ENCODE measurements around the gene PCDH9.

PCDH9 gene

DNA sequence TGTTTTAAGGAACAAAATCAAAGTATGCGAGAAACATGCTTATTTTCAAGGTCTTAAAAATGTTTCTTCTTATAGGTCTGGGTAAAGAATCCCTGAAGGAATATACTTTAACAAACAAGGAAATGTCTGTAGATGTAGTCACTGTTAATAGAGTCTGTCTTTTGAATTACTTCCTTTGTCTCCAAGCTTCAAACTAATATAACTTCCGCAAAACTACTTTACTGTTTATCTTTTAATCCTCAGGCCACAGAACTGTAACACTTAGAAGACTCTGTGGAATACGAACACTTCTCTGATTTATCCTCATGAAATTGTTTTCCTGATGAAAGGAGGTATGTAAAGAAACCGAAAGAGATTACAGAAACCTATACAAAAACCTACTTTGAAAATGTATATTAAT lies 316.0 kb downstream of the PCDH9 start:
- H3K4me3 ChIP-seq (ENCODE audit: low read depth, low read length), result no peak overlapping the region
- no peak for DNase-seq (ENCODE audit: low read depth)
- TF ChIP-seq POLR2A (IDR thresholded peaks at IDR 0.05; ENCODE audit: extremely low read depth, insufficient read length) (no peak), MYC (IDR thresholded peaks at IDR 0.05; ENCODE audit: low read depth, low read length) (no peak)
- TF ChIP-seq, protein P1, sequence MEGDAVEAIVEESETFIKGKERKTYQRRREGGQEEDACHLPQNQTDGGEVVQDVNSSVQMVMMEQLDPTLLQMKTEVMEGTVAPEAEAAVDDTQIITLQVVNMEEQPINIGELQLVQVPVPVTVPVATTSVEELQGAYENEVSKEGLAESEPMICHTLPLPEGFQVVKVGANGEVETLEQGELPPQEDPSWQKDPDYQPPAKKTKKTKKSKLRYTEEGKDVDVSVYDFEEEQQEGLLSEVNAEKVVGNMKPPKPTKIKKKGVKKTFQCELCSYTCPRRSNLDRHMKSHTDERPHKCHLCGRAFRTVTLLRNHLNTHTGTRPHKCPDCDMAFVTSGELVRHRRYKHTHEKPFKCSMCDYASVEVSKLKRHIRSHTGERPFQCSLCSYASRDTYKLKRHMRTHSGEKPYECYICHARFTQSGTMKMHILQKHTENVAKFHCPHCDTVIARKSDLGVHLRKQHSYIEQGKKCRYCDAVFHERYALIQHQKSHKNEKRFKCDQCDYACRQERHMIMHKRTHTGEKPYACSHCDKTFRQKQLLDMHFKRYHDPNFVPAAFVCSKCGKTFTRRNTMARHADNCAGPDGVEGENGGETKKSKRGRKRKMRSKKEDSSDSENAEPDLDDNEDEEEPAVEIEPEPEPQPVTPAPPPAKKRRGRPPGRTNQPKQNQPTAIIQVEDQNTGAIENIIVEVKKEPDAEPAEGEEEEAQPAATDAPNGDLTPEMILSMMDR (IDR thresholded peaks at IDR 0.05; ENCODE audit: low read depth, low read length), result no peak
- TF ChIP-seq, protein P2, sequence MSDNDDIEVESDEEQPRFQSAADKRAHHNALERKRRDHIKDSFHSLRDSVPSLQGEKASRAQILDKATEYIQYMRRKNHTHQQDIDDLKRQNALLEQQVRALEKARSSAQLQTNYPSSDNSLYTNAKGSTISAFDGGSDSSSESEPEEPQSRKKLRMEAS (IDR thresholded peaks at IDR 0.05; ENCODE audit: low read depth, low read length), result no peak

DNA sequence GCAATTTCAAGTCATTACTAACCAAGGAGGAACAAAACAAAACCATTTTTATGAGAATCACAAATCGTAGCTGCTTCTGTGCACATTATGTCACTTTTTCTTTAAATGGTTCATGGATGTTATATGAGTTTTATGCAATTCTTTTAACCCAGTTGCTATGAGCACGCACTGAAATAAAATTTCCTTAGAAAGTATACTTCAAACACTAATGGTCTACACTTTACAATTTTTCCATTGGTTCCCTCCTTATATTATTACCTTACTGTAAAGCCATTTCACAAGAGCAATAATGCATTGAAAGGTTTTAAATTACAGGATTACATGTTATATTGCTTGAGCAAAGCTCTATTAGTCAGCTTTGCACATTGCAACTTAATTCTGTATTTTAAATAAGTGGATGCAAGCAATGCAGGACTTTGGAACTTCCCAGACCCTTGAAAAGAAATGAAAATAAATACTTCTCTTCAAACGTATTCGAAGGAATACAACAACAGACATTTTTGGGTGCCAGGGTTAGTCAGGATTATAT lies 318.7 kb downstream of the PCDH9 start:
- DNase-seq (ENCODE audit: low read depth), result no peak
- no peak overlapping the region for H3K4me3 ChIP-seq (ENCODE audit: low read depth, low read length)
- TF ChIP-seq POLR2A (IDR thresholded peaks at IDR 0.05; ENCODE audit: extremely low read depth, insufficient read length) (no peak), MYC (IDR thresholded peaks at IDR 0.05; ENCODE audit: low read depth, low read length) (no peak)
- TF ChIP-seq, protein P1 (IDR thresholded peaks at IDR 0.05; ENCODE audit: low read depth, low read length), result no peak
- TF ChIP-seq, protein P2 (IDR thresholded peaks at IDR 0.05; ENCODE audit: low read depth, low read length), result no peak

DNA sequence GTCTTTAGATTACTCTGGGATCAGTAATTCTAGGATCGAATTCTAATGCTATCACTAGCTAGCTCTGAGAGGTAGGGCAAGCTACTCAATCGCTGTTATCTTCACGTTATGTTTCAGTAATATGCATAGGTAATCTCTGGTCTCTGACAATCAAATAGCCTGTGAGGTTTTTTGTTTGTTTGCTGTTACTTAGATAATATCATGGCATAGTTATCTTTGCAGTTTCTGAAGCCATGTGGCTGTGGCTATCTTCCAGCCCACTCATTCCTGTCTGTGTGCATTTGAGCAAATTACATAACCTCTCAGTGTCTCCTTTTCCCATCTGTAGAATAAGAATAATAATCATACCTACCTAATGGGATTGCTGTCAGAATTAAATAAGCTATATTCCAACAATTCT lies 330.2 kb downstream of the PCDH9 start:
- H3K4me3 ChIP-seq (ENCODE audit: low read depth, low read length), result no peak overlapping the region
- TF ChIP-seq POLR2A (IDR thresholded peaks at IDR 0.05; ENCODE audit: extremely low read depth, insufficient read length), result no peak
- TF ChIP-seq MYC (IDR thresholded peaks at IDR 0.05; ENCODE audit: low read depth, low read length), result no peak
- TF ChIP-seq, protein P1 (IDR thresholded peaks at IDR 0.05; ENCODE audit: low read depth, low read length), result no peak
- TF ChIP-seq, protein P2 (IDR thresholded peaks at IDR 0.05; ENCODE audit: low read depth, low read length), result no peak
- DNase-seq (ENCODE audit: low read depth), result no peak

DNA sequence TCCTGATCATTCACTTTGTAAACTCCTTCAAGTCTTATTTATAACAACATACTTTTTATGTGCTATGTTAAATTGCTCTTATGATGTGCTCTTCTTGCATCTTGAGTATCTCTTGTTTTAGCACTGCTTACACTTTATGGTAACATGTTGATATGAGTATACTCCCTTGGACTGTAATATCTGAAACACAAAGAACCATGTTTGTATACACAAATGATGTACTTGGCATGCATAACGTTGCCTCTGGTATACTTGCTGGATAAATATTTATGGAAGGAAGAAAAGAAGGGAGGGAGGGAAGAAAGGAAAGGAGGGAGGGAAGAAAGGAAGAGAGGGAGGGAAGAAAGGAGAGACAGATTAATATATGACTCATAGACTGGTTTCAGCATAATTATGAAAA lies 333.2 kb downstream of the PCDH9 start:
- H3K4me3 ChIP-seq (ENCODE audit: low read depth, low read length), result no peak overlapping the region
- TF ChIP-seq, protein P2 (IDR thresholded peaks at IDR 0.05; ENCODE audit: low read depth, low read length), result no peak
- no peak for DNase-seq (ENCODE audit: low read depth)

DNA sequence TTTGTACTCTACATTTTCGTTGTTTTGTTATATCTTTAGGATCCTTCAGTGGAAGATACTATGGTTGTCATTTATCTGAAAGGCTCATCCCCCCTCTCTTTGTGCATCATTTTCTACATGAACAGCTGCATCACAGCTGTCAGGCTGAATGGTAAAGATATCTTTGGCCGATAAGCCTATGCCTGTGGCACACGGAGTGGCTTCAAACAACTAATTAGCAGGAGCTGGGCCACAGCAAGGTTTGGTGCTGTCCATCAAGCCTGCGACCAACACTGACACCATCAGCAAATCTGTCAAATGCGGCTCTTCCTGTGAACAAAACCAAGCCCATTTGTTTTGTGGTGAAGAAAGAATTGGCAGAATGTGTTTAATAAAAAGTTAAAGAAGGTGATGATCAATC lies 334.4 kb downstream of the PCDH9 start:
- no peak for DNase-seq (ENCODE audit: low read depth)
- no peak for TF ChIP-seq POLR2A (IDR thresholded peaks at IDR 0.05; ENCODE audit: extremely low read depth, insufficient read length)
- TF ChIP-seq, protein P2 (IDR thresholded peaks at IDR 0.05; ENCODE audit: low read depth, low read length), result no peak
- TF ChIP-seq MYC (IDR thresholded peaks at IDR 0.05; ENCODE audit: low read depth, low read length), result no peak
- H3K4me3 ChIP-seq (ENCODE audit: low read depth, low read length), result no peak overlapping the region

DNA sequence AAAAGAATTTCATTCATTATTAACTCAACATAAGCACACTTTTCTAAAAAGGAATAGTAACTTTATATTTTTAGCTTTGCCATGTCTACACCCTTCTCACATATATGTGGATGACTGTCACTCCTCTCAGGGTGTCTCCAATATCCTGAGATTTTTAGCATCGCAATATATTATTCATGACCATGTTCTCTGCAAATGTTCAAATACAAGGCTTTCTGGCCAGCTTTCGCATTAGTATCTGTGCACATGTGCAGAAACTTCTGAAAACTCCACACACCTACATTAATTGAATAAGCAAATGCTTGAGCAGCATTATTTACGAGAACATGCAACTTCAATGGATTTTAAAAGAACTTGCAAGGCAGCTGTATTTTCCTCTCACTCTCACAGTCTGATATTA lies 334.8 kb downstream of the PCDH9 start:
- no peak for DNase-seq (ENCODE audit: low read depth)
- H3K4me3 ChIP-seq (ENCODE audit: low read depth, low read length), result no peak overlapping the region
- TF ChIP-seq, protein P2 (IDR thresholded peaks at IDR 0.05; ENCODE audit: low read depth, low read length), result no peak
- TF ChIP-seq, protein P1 (IDR thresholded peaks at IDR 0.05; ENCODE audit: low read depth, low read length), result no peak
- TF ChIP-seq MYC (IDR thresholded peaks at IDR 0.05; ENCODE audit: low read depth, low read length), result no peak
- TF ChIP-seq POLR2A (IDR thresholded peaks at IDR 0.05; ENCODE audit: extremely low read depth, insufficient read length), result no peak
